H1 (cell line): Measurements from ENCODE around the gene ZC3HAV1. TPM values are rescaled to one million over a fixed set of nuclear protein-coding genes. Genes with fewer than 3 reads are reported as not detected.

ENCODE experiments used
- CTCF ChIP-seq, 3 experiments: IDR thresholded peaks; 1 replicate in 2 of 3; 2 replicates in 1 of 3; pipeline versions ENCODE4 v1.5.1 to v1.6.1; 2011; ENCODE audit warnings: low read length in 3 of 3, mild to moderate bottlenecking in 3 of 3, inconsistent platforms in 2 of 3, low read depth in 1 of 3, moderate library complexity in 1 of 3; ENCODE audit not compliant: insufficient read depth in 1 of 3; ENCODE audit errors: control extremely low read depth in 1 of 3
- EGR1 ChIP-seq: IDR thresholded peaks from 2 replicates; pipeline ENCODE4 v1.6.1; 2011; ENCODE audit warnings: low read depth, low read length, borderline replicate concordance
- KDM4A ChIP-seq: IDR thresholded peaks from one replicate; pipeline ENCODE4 v1.7.1; 2012; ENCODE audit warnings: low read depth, mild to moderate bottlenecking, moderate library complexity, low read length, inconsistent platforms; ENCODE audit not compliant: severe bottlenecking
- NANOG ChIP-seq: IDR thresholded peaks from 2 replicates; pipeline ENCODE4 v1.6.1; 2011; ENCODE audit warnings: low read length, low read depth, mild to moderate bottlenecking, inconsistent platforms; ENCODE audit not compliant: insufficient read depth, poor library complexity, severe bottlenecking
- polyA plus RNA-seq, 7 experiments: library from polyadenylated mRNA; depleted of rRNA in 3 of 7; stranded (reverse) in 5 of 7; unstranded in 2 of 7; fragments of >200 nt in 5 of 7; fragments of 200-250 nt in 2 of 7; gene quantifications; 1 replicate in 5 of 7; 2 replicates in 1 of 7; 4 replicates in 1 of 7; pipeline versions ENCODE4 v1.2.1 to v1.2.3, GENCODE V29; 2011 to 2013; ENCODE audit warnings: missing spikeins in 2 of 7, mixed read lengths in 2 of 7
- total RNA-seq: library from RNA; stranded (reverse); fragmentation: NEBNext Ultra II Directional; extraction: Animal tissue kit (Norgen Biotek cat#: 25700); gene quantifications from 2 replicates; pipeline ENCODE4 v1.2.1, GENCODE V29; 2021

Gene ZC3HAV1
- total and polyA plus RNA-seq, 2 of the 8 experiments (the other 6 are each of a cell fraction or from before 2014, with no cell fraction given) = 22.5 to 43.4 TPM

GRCh38 chr7:139058943-139059342 lies 50.6 kb downstream of the ZC3HAV1 start (continued):
- TF ChIP-seq NANOG (no peak), CTCF (IDR thresholded peaks at IDR 0.05; ENCODE audit: control extremely low read depth in 1 of 3, insufficient read depth in 1 of 3, low read depth in 1 of 3, low read length in 3 of 3) (no peak), EGR1 (no peak), KDM4A (no peak)
